Suprapubic skin (tissue), 4 donors: ENCODE data around the gene RFX2. TPM values are rescaled to one million over a fixed set of nuclear protein-coding genes. Genes with fewer than 3 reads are reported as not detected.
"Not testable (repeated sequence)": the region's sequence is repeated elsewhere in the genome, so short reads cannot be mapped to it uniquely, and the experiment has no call there.

Experiments used
- DNase-seq, 2 donors: peaks; one replicate each; pipeline ENCODE4 v3.0.0-alpha.2; 2019; ENCODE audit warnings: low spot score in 2 of 2
- H3K27ac ChIP-seq: fragments of 200-600 bp; sonication (generic); one replicate; pipeline ENCODE4 v1.5.1; 2019
- H3K27me3 ChIP-seq: fragments of 200-600 bp; sonication (generic); one replicate; pipeline ENCODE4 v1.5.1; 2019
- H3K36me3 ChIP-seq: fragments of 200-600 bp; sonication (generic); one replicate; pipeline ENCODE4 v1.5.1; 2019
- H3K4me1 ChIP-seq: fragments of 200-600 bp; sonication (generic); one replicate; pipeline ENCODE4 v1.5.1; 2019
- H3K4me3 ChIP-seq: fragments of 200-600 bp; sonication (generic); one replicate; pipeline ENCODE4 v1.5.1; 2019; ENCODE audit warnings: mild to moderate bottlenecking
- H3K9me3 ChIP-seq: fragments of 200-600 bp; sonication (generic); one replicate; pipeline ENCODE4 v1.5.1; 2019
- CTCF ChIP-seq, 2 donors: fragments of 200-600 bp in 1 of 2; fragments of 450-650 bp in 1 of 2; sonication (generic) in 1 of 2; IDR thresholded peaks; one replicate each; pipeline ENCODE4 v1.5.1; 2016 to 2019; ENCODE audit warnings: antibody characterized with exemption in 2 of 2, mild to moderate bottlenecking in 1 of 2, moderate library complexity in 1 of 2
- EP300 ChIP-seq: sonication (generic); formaldehyde crosslinking; IDR thresholded peaks from one replicate; pipeline ENCODE4 v1.6.1; 2017; ENCODE audit warnings: antibody characterized with exemption
- POLR2A ChIP-seq, 2 donors: fragments of 450-650 bp; IDR thresholded peaks; one replicate each; pipeline ENCODE4 v1.6.1; 2017; ENCODE audit warnings: antibody characterized with exemption in 2 of 2, mild to moderate bottlenecking in 2 of 2, moderate library complexity in 2 of 2
- POLR2AphosphoS5 ChIP-seq, 3 donors: sonication (generic); formaldehyde crosslinking; IDR thresholded peaks; one replicate each; pipeline ENCODE4 v1.6.1; 2017; ENCODE audit warnings: antibody characterized with exemption in 3 of 3
- WGBS: methylation state at CpG from one replicate; pipeline ENCODE4 v1.1.5; 2018; 5-methylcytosine and 5-hydroxymethylcytosine counted together
- total RNA-seq, 4 donors: library from RNA; depleted of rRNA; stranded (reverse); fragments of >200 nt; gene quantifications; one replicate each; pipeline ENCODE4 v1.1.0, GENCODE V29; 2016

The RFX2 gene
- total RNA-seq, 4 donors from 2014 or later, result 28.8 to 62.0 (median 43.5) TPM

GRCh38 chr19:5966215-5966614, 144.1 kb downstream of the RFX2 start:
- Histone ChIP-seq H3K27me3 (no peaks in the 10 kb centered on the region), H3K36me3 (no peaks in the 10 kb centered on the region), H3K4me3 (no peak overlapping the region), H3K9me3 (no peaks in the 10 kb centered on the region), H3K4me1 (peaks cover 66% of the 10 kb centered on the region), H3K27ac (no peak overlapping the region)
- peak; percentile 68 for TF ChIP-seq EP300
- no peak for TF ChIP-seq CTCF (IDR thresholded peaks at IDR 0.05)
- peak in 2 of 3 donors; percentile 46 to 50 for TF ChIP-seq POLR2AphosphoS5 (IDR thresholded peaks at IDR 0.05)
- TF ChIP-seq POLR2A (IDR thresholded peaks at IDR 0.05), result no peak
- WGBS, result 57% methylated on average over 8 of the region's 8 CpGs
- DNase-seq, result no peak

GRCh38 chr19:5964816-5965565, 145.3 kb downstream of the RFX2 start:
- no peaks in the 10 kb centered on the region for H3K9me3 ChIP-seq
- no peak for DNase-seq
- 93% methylated on average over 5 of the region's 5 CpGs for WGBS
- H3K4me1 ChIP-seq, result peaks cover 76% of the 10 kb centered on the region
- H3K27ac ChIP-seq, result no peak overlapping the region
- no peaks in the 10 kb centered on the region for H3K36me3 ChIP-seq
- no peak overlapping the region for H3K4me3 ChIP-seq
- no peaks in the 10 kb centered on the region for H3K27me3 ChIP-seq
- no peak for TF ChIP-seq EP300
- TF ChIP-seq CTCF (IDR thresholded peaks at IDR 0.05), result no peak
- no peak for TF ChIP-seq POLR2AphosphoS5 (IDR thresholded peaks at IDR 0.05)

- no peak overlapping the region for H3K27ac ChIP-seq
- no CpG with 5 or more reads among the region's 7 CpGs for WGBS
- peaks cover 70% of the 10 kb centered on the region for H3K4me1 ChIP-seq
- H3K4me3 ChIP-seq, result no peak overlapping the region
- H3K36me3 ChIP-seq, result peaks cover under 1% of the 10 kb centered on the region
- DNase-seq, result no peak
- no peaks in the 10 kb centered on the region for H3K9me3 ChIP-seq
- H3K27me3 ChIP-seq, result no peaks in the 10 kb centered on the region
- no peak for TF ChIP-seq EP300
- no peak for TF ChIP-seq POLR2AphosphoS5 (IDR thresholded peaks at IDR 0.05)
- TF ChIP-seq POLR2A (IDR thresholded peaks at IDR 0.05), result no peak
- TF ChIP-seq CTCF (IDR thresholded peaks at IDR 0.05), result no peak
Observed at GRCh38 chr19:5963855-5964254, 146.4 kb downstream of the RFX2 start.

- H3K4me1 ChIP-seq, result peaks cover 68% of the 10 kb centered on the region
- H3K4me3 ChIP-seq, H3K36me3 ChIP-seq, H3K27ac ChIP-seq, DNase-seq, H3K27me3 ChIP-seq, H3K9me3 ChIP-seq: not testable (repeated sequence)
- 88% methylated on average over 6 of the region's 6 CpGs for WGBS
Observed at GRCh38 chr19:5963259-5963658, 147.0 kb downstream of the RFX2 start.

GRCh38 chr19:5961969-5962945, 148.0 kb downstream of the RFX2 start:
- 60% methylated on average over 23 of the region's 29 CpGs for WGBS
- H3K27me3 ChIP-seq, result no peaks in the 10 kb centered on the region
- no peak for DNase-seq
- peak overlapping the region; percentile 21 for H3K27ac ChIP-seq
- TF ChIP-seq EP300 (no peak), POLR2A (IDR thresholded peaks at IDR 0.05) (no peak), POLR2AphosphoS5 (IDR thresholded peaks at IDR 0.05) (no peak), CTCF (IDR thresholded peaks at IDR 0.05) (no peak)
- H3K4me3 ChIP-seq, result peak overlapping the region; percentile 9
- peaks cover 59% of the 10 kb centered on the region for H3K4me1 ChIP-seq
- no peaks in the 10 kb centered on the region for H3K9me3 ChIP-seq
- H3K36me3 ChIP-seq, result peaks cover 11% of the 10 kb centered on the region

GRCh38 chr19:5961641-5961968, 148.7 kb downstream of the RFX2 start:
- peak overlapping the region; percentile 9 for H3K4me3 ChIP-seq
- 82% methylated on average over 6 of the region's 6 CpGs for WGBS

More at GRCh38 chr19:5961641-5961968, 148.7 kb downstream of the RFX2 start:
- H3K36me3 ChIP-seq, result peaks cover 11% of the 10 kb centered on the region
- not testable (repeated sequence) for H3K9me3 ChIP-seq, DNase-seq, H3K27me3 ChIP-seq
- H3K27ac ChIP-seq, result peak overlapping the region; percentile 21
- peaks cover 53% of the 10 kb centered on the region for H3K4me1 ChIP-seq
